Prostate gland (tissue), 2 donors: Measurements from ENCODE around the gene SGPL1. TPM values are rescaled to one million over a fixed set of nuclear protein-coding genes. Genes with fewer than 3 reads are reported as not detected.

ENCODE experiments used
- DNase-seq: peaks from one replicate; pipeline ENCODE4 v3.0.0-alpha.2; 2019; ENCODE audit warnings: low spot score
- H3K27ac ChIP-seq, 2 donors: fragments of 200-600 bp; sonication (generic); 2 replicates each; pipeline ENCODE4 v1.5.1; 2017 to 2019
- H3K27me3 ChIP-seq: fragments of 200-600 bp; sonication (generic); replicated peaks from 2 replicates; pipeline ENCODE4 v1.5.1; 2019; ENCODE audit not compliant: insufficient read depth
- H3K36me3 ChIP-seq, 2 donors: fragments of 200-600 bp; sonication (generic); 1 replicate in 1 of 2; 2 replicates in 1 of 2; pipeline versions ENCODE4 v1.5.1 to v1.8.1; 2017 to 2019
- H3K4me1 ChIP-seq: fragments of 200-600 bp; sonication (generic); replicated peaks from 2 replicates; pipeline ENCODE4 v1.5.1; 2019
- H3K4me3 ChIP-seq, 2 donors: fragments of 200-600 bp; sonication (generic); 2 replicates each; pipeline ENCODE4 v1.5.1; 2017 to 2019
- H3K9me3 ChIP-seq: fragments of 200-600 bp; sonication (generic); 2 replicates; pipeline ENCODE4 v1.5.1; 2017
- POLR2A ChIP-seq: fragments of 450-650 bp; IDR thresholded peaks from one replicate; pipeline ENCODE4 v1.6.1; 2016; ENCODE audit warnings: antibody characterized with exemption, mild to moderate bottlenecking
- POLR2AphosphoS5 ChIP-seq: sonication (generic); formaldehyde crosslinking; IDR thresholded peaks from one replicate; pipeline ENCODE4 v1.6.1; 2017; ENCODE audit warnings: antibody characterized with exemption
- WGBS: methylation state at CpG from one replicate; pipeline ENCODE4 v1.1.5; 2018; 5-methylcytosine and 5-hydroxymethylcytosine counted together
- intact Hi-C: fragments of 100-400 bp; cut with DNase I; formaldehyde crosslinking; loops from one replicate; pipeline ENCODE4 v1.14.2; 2022
- total RNA-seq, 2 donors: library from RNA; depleted of rRNA; stranded (reverse); fragments of >200 nt; gene quantifications; one replicate each; pipeline ENCODE4 v1.1.0, GENCODE V29; 2016
- TF ChIP-seq, protein P1 (sequence below), 4 experiments: fragments of 200-600 bp in 2 of 4; fragments of 450-650 bp in 2 of 4; sonication (generic) in 2 of 4; IDR thresholded peaks; 1 replicate in 3 of 4; 2 replicates in 1 of 4; pipeline ENCODE4 v1.5.1; 2016 to 2019; ENCODE audit warnings: antibody characterized with exemption in 4 of 4, mild to moderate bottlenecking in 2 of 4, moderate library complexity in 2 of 4

The SGPL1 gene
- total RNA-seq, 2 donors from 2014 or later, result 52.6 to 64.4 TPM

DNA sequence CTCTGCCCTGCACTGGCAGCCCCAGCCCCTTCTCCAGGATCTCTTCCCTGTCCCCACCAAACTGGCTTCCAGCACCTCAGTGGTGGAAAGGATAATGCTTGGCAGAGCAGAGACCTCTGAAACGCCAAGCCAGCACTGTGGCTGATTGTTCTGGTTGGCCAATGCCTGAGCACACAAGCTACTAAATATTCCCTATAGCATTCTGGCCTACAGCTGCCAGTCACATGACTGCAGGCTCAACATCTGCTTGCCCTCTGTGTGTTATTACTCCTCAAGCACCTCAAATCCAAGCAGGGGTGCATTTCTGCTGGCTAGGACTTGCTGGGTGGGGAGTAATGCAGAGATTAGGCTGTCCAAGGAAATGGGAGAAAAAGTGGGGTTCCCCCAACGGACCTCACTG lies 36.7 kb upstream of the SGPL1 start:
- no peaks in the 10 kb centered on the region for H3K4me1 ChIP-seq
- WGBS, result 54% methylated on average over 2 of the region's 2 CpGs
- no peak overlapping the region for H3K27ac ChIP-seq
- no peaks in the 10 kb centered on the region for H3K9me3 ChIP-seq
- intact Hi-C loops, result no loop called here
- no peaks in the 10 kb centered on the region for H3K27me3 ChIP-seq
- no peak for DNase-seq
- no peaks in the 10 kb centered on the region for H3K36me3 ChIP-seq
- no peak overlapping the region for H3K4me3 ChIP-seq
- TF ChIP-seq POLR2AphosphoS5 (no peak), POLR2A (no peak)
- TF ChIP-seq, protein P1, sequence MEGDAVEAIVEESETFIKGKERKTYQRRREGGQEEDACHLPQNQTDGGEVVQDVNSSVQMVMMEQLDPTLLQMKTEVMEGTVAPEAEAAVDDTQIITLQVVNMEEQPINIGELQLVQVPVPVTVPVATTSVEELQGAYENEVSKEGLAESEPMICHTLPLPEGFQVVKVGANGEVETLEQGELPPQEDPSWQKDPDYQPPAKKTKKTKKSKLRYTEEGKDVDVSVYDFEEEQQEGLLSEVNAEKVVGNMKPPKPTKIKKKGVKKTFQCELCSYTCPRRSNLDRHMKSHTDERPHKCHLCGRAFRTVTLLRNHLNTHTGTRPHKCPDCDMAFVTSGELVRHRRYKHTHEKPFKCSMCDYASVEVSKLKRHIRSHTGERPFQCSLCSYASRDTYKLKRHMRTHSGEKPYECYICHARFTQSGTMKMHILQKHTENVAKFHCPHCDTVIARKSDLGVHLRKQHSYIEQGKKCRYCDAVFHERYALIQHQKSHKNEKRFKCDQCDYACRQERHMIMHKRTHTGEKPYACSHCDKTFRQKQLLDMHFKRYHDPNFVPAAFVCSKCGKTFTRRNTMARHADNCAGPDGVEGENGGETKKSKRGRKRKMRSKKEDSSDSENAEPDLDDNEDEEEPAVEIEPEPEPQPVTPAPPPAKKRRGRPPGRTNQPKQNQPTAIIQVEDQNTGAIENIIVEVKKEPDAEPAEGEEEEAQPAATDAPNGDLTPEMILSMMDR (IDR thresholded peaks at IDR 0.05), result no peak

DNA sequence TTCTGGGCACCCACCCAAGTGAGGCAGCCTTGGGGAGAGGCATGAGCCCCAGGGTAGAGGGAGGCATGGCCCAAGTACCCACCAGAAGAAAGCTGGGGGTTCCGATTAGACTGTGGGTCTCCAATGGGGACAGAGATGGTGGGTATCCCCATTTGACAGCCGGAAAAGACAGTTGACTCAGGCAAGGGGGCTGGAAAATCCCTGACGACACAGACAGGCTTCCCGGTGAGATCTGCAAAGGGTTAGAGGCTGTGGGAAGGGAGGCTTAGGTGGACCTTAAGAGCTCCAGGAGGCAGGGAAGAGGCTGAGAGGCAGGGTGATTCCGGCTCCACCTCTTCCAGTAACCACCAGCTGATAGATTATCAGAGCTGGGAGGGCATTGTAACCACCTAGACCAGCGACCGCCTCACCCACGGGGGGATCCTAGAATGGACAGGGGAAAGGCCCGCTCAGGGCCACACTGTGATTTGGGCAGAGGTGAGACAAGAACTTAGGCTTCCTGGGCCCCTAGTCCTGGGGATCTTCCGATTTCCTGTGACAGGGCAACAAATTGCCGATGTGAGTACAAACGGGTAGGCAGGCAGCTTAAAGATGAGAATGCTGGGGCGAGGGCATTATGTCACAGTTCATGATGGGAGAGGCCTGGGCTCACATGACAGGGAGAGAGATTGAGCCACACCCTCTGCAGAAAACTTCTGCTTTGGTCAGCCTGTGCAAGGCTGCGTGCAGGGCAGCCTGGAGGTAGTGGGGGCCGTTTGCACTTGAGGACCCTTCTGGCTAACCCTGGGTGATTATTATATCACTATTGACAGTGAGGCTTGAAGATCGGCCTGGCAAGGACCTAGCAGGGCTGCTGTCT lies 36.0 kb upstream of the SGPL1 start:
- no peak for DNase-seq
- Histone ChIP-seq H3K4me3 (no peak overlapping the region), H3K27me3 (no peaks in the 10 kb centered on the region), H3K4me1 (no peaks in the 10 kb centered on the region), H3K27ac (no peak overlapping the region), H3K9me3 (no peaks in the 10 kb centered on the region), H3K36me3 (no peaks in the 10 kb centered on the region)
- intact Hi-C loops, result no loop called here
- WGBS, result 91% methylated on average over 16 of the region's 16 CpGs
- TF ChIP-seq POLR2A (no peak), POLR2AphosphoS5 (no peak)
- TF ChIP-seq, protein P1 (IDR thresholded peaks at IDR 0.05), result no peak

DNA sequence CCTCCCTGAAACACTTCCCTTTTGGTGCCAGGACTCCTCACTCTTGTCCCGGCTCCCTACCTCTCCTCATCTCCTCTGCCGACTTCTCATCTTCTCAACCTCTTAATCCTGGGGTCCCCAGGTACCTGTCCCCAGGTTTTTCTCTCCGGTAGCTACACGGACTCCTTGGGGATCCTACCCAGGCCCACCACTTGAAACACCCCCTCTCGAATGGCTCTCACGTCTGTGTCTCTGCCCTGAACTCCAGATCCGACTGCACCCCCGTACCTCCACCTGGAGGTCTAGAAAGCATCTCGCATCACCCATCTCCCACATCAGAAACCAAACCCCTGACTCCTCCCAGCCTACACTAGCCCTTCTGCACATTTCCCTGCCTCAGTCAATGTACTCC lies 35.4 kb upstream of the SGPL1 start:
- H3K27ac ChIP-seq, result no peak overlapping the region

DNA sequence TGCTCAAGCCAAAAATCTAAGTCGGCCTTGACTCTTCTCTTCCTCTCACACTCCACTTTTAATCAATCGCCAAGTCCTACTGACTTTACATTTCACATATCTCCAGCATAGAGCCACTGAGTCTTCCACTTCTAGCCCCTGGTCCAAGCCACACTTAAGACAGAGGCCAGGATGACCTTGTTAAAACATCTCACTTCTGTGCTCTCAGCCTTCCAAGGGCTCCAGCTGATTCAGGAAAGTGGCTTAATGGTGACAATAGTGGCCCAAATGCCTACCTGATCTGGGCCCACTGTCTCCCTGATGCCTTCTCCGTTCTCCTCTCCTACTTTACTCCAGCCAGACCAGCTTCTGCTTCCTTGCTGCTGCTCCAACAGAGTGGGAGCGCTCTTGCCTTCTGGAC lies 35.0 kb upstream of the SGPL1 start:
- no peak for TF ChIP-seq POLR2A
- Histone ChIP-seq H3K27me3 (no peaks in the 10 kb centered on the region), H3K27ac (no peak overlapping the region), H3K36me3 (no peaks in the 10 kb centered on the region), H3K4me1 (no peaks in the 10 kb centered on the region), H3K4me3 (no peak overlapping the region), H3K9me3 (no peaks in the 10 kb centered on the region)
- DNase-seq, result no peak
- intact Hi-C loops, result no loop called here
- 96% methylated on average over 4 of the region's 4 CpGs for WGBS

More for the DNA sequence above, 35.4 kb upstream of the SGPL1 start:
- no peak for DNase-seq
- Histone ChIP-seq H3K36me3 (no peaks in the 10 kb centered on the region), H3K4me3 (no peak overlapping the region), H3K4me1 (no peaks in the 10 kb centered on the region), H3K9me3 (no peaks in the 10 kb centered on the region), H3K27me3 (no peaks in the 10 kb centered on the region)
- 94% methylated on average over 9 of the region's 9 CpGs for WGBS
- intact Hi-C loops, result no loop called here
- TF ChIP-seq POLR2A (no peak), POLR2AphosphoS5 (no peak)
- TF ChIP-seq, protein P1 (IDR thresholded peaks at IDR 0.05), result no peak

DNA sequence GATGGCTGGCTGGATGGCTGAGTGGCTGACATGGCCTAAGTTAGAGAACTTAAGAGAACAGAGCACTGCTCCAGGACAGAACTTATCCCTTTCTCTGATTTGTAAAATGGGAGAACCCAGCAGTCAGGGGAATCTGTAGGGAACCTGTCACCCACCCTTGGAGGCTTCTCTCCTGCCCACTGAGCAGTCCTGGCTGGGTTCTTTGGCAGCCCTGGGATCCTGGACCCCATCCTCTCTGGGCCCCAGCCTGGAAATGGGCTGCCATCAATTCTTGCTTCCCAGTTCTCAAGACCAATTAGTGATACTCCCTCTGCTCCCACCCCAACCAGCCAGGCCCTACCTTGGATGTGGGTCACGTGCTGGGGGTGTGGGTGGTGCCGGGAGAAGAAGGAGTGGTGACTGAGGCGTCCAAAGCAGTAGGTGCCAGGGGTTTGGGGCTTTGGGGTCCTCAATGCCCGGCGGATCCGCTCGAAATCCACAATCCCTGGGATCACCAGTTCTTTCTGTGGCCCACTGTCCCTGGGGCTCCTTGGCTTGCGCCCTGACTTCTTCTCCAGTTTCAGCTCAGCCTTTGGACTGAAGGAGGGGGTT lies 34.2 kb upstream of the SGPL1 start:
- WGBS, result 93% methylated on average over 8 of the region's 8 CpGs
- H3K9me3 ChIP-seq, result no peaks in the 10 kb centered on the region
- H3K4me1 ChIP-seq, result no peaks in the 10 kb centered on the region
- H3K36me3 ChIP-seq, result no peaks in the 10 kb centered on the region
- no peak for TF ChIP-seq POLR2A
- TF ChIP-seq, protein P1 (IDR thresholded peaks at IDR 0.05), result no peak
- TF ChIP-seq POLR2AphosphoS5, result no peak
- intact Hi-C loops, result no loop called here
- no peak for DNase-seq
- no peaks in the 10 kb centered on the region for H3K27me3 ChIP-seq
- no peak overlapping the region for H3K4me3 ChIP-seq
- no peak overlapping the region for H3K27ac ChIP-seq
